Neural cell (in vitro differentiated cells): ENCODE results near the gene MAP2K1. TPM values are rescaled to one million over a fixed set of nuclear protein-coding genes. Genes with fewer than 3 reads are reported as not detected.
"Not testable (repeated sequence)": the region's sequence is repeated elsewhere in the genome, so short reads cannot be mapped to it uniquely, and the experiment has no call there.

ENCODE experiments used
- H2AFZ ChIP-seq: fragments of 200-600, 300-800 bp; sonication (generic), shearing (Covaris generic); 2 replicates; pipeline ENCODE4 v1.6.0; 2014; ENCODE audit warnings: low read depth, mild to moderate bottlenecking, antibody characterized with exemption, low read length, moderate library complexity
- H3F3A ChIP-seq: fragments of 200-600 bp; shearing (Covaris generic); 2 replicates; pipeline ENCODE4 v1.6.1; 2016; ENCODE audit warnings: mild to moderate bottlenecking, moderate library complexity, mixed read lengths, antibody characterized with exemption, low read length; ENCODE audit not compliant: insufficient read depth, poor library complexity, severe bottlenecking
- H3K27ac ChIP-seq: fragments of 200-600, 300-800 bp; sonication (generic), shearing (Covaris generic); 2 replicates; pipeline ENCODE4 v1.5.1; 2014; ENCODE audit warnings: mild to moderate bottlenecking, low read length, moderate library complexity
- H3K27me3 ChIP-seq: fragments of 300-800, 200-600 bp; sonication (generic), shearing (Covaris generic); 2 replicates; pipeline ENCODE4 v1.6.0; 2014; ENCODE audit warnings: mild to moderate bottlenecking, low read depth, low read length, moderate library complexity; ENCODE audit not compliant: insufficient read depth
- H3K36me3 ChIP-seq: fragments of 300-800, 200-600 bp; sonication (generic), shearing (Covaris generic); 2 replicates; pipeline ENCODE4 v1.5.1; 2014; ENCODE audit warnings: mild to moderate bottlenecking, antibody characterized with exemption, low read length, moderate library complexity; ENCODE audit not compliant: insufficient read depth
- H3K4me2 ChIP-seq: fragments of 300-800, 200-600 bp; sonication (generic), shearing (Covaris generic); 2 replicates; pipeline ENCODE4 v1.6.0; 2014; ENCODE audit warnings: mild to moderate bottlenecking, low read length
- H3K4me3 ChIP-seq: fragments of 300-800, 200-600 bp; sonication (generic), shearing (Covaris generic); 2 replicates; pipeline ENCODE4 v1.5.1; 2014; ENCODE audit warnings: mild to moderate bottlenecking, low read length, moderate library complexity
- H3K79me2 ChIP-seq: fragments of 200-600 bp; shearing (Covaris generic); replicated peaks from 2 replicates; pipeline ENCODE4 v1.6.0; 2014; ENCODE audit warnings: mild to moderate bottlenecking, low read length, moderate library complexity; ENCODE audit not compliant: insufficient read depth
- H3K9ac ChIP-seq: fragments of 300-800, 200-600 bp; sonication (generic), shearing (Covaris generic); 2 replicates; pipeline ENCODE4 v1.6.1; 2016; ENCODE audit warnings: mild to moderate bottlenecking, low read length, mixed read lengths
- H3K9me2 ChIP-seq: fragments of 200-600 bp; shearing (Covaris generic); 2 replicates; pipeline ENCODE4 v1.6.1; 2016; ENCODE audit warnings: mild to moderate bottlenecking, low read length, mixed read lengths; ENCODE audit not compliant: insufficient read depth
- H3K9me3 ChIP-seq: fragments of 200-600, 300-800 bp; sonication (generic), shearing (Covaris generic); 2 replicates; pipeline ENCODE4 v1.6.1; 2016; ENCODE audit warnings: mild to moderate bottlenecking, mixed run types, low read length, moderate library complexity, mixed read lengths
- H4K20me1 ChIP-seq: fragments of 200-600 bp; shearing (Covaris generic); 2 replicates; pipeline ENCODE4 v1.6.1; 2016; ENCODE audit warnings: mild to moderate bottlenecking, mixed run types; ENCODE audit not compliant: insufficient read depth
- EP300 ChIP-seq: fragments of 450-650 bp; conservative IDR thresholded peaks from 2 replicates; pipeline ENCODE4 v1.6.1; 2014; ENCODE audit warnings: antibody characterized with exemption, mild to moderate bottlenecking, moderate library complexity; ENCODE audit not compliant: poor library complexity, severe bottlenecking
- EZH2 ChIP-seq: fragments of 200-600, 300-800 bp; shearing (Covaris generic), sonication (generic); IDR thresholded peaks from 2 replicates; pipeline ENCODE4 v1.6.1; 2014; ENCODE audit warnings: antibody characterized with exemption, low read length, borderline replicate concordance, mild to moderate bottlenecking; ENCODE audit not compliant: insufficient read depth, poor library complexity, severe bottlenecking
- MXI1 ChIP-seq: fragments of 450-650 bp; conservative IDR thresholded peaks from 2 replicates; pipeline ENCODE4 v1.6.1; 2014; ENCODE audit warnings: antibody characterized with exemption, mild to moderate bottlenecking; ENCODE audit not compliant: poor library complexity, severe bottlenecking
- POLR2AphosphoS5 ChIP-seq: IDR thresholded peaks from 2 replicates; pipeline ENCODE4 v1.6.1; 2012
- RAD21 ChIP-seq: fragments of 450-650 bp; conservative IDR thresholded peaks from 2 replicates; pipeline ENCODE4 v1.6.1; 2014; ENCODE audit warnings: antibody characterized with exemption, mild to moderate bottlenecking, moderate library complexity
- SMC3 ChIP-seq: fragments of 450-650 bp; conservative IDR thresholded peaks from 2 replicates; pipeline ENCODE4 v1.6.1; 2014; ENCODE audit warnings: antibody characterized with exemption, mild to moderate bottlenecking, moderate library complexity; ENCODE audit not compliant: poor library complexity
- TAF1 ChIP-seq: IDR thresholded peaks from 2 replicates; pipeline ENCODE4 v1.6.1; 2012; ENCODE audit warnings: low read depth
- polyA plus RNA-seq: library from polyadenylated mRNA; depleted of rRNA; stranded (reverse); fragments of >200 nt; gene quantifications from 2 replicates; pipeline ENCODE4 v1.2.3, GENCODE V29; 2014
- TF ChIP-seq, protein P1 (sequence below): IDR thresholded peaks from 2 replicates; pipeline ENCODE4 v1.6.1; 2012; ENCODE audit warnings: borderline replicate concordance
- TF ChIP-seq, protein P2 (sequence below): fragments of 450-650 bp; IDR thresholded peaks from 2 replicates; pipeline ENCODE4 v1.5.1; 2014; ENCODE audit warnings: antibody characterized with exemption, mild to moderate bottlenecking, moderate library complexity; ENCODE audit not compliant: poor library complexity, severe bottlenecking

Gene MAP2K1
- polyA plus RNA-seq, 1 donor from 2014 or later, result 24.7 TPM

DNA sequence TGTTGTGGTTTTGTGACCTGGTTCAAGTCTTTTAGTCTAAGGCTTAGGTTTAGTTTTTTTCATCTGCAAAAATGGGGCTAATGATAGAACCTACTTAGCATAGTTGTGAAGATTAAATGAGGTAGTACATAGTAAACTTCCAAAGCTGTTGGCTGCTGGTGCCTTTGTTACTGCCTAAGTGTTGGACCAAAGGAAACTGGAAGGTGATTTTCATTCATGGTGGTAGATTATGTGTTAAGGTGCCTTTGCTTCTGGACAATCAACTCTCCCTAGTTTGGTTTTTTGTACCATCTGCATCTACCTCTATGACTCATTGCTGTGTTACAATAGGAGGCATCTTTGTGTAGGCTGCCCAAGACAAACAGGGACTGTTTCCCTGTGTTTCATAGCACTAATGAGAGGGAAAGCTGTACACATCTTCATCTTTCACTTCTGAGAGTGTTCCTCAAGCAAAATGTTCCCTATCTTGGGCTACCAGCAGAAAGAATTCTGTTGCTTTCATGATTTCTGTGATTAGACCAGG is 3.2 kb downstream of the MAP2K1 start:
- no peak for TF ChIP-seq TAF1
- TF ChIP-seq RAD21, result no peak
- no peak for TF ChIP-seq MXI1
- TF ChIP-seq, protein P1, sequence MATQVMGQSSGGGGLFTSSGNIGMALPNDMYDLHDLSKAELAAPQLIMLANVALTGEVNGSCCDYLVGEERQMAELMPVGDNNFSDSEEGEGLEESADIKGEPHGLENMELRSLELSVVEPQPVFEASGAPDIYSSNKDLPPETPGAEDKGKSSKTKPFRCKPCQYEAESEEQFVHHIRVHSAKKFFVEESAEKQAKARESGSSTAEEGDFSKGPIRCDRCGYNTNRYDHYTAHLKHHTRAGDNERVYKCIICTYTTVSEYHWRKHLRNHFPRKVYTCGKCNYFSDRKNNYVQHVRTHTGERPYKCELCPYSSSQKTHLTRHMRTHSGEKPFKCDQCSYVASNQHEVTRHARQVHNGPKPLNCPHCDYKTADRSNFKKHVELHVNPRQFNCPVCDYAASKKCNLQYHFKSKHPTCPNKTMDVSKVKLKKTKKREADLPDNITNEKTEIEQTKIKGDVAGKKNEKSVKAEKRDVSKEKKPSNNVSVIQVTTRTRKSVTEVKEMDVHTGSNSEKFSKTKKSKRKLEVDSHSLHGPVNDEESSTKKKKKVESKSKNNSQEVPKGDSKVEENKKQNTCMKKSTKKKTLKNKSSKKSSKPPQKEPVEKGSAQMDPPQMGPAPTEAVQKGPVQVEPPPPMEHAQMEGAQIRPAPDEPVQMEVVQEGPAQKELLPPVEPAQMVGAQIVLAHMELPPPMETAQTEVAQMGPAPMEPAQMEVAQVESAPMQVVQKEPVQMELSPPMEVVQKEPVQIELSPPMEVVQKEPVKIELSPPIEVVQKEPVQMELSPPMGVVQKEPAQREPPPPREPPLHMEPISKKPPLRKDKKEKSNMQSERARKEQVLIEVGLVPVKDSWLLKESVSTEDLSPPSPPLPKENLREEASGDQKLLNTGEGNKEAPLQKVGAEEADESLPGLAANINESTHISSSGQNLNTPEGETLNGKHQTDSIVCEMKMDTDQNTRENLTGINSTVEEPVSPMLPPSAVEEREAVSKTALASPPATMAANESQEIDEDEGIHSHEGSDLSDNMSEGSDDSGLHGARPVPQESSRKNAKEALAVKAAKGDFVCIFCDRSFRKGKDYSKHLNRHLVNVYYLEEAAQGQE, result no peak
- TF ChIP-seq POLR2AphosphoS5, result no peak
- no peak for TF ChIP-seq SMC3
- TF ChIP-seq EP300, result no peak
- no peak for TF ChIP-seq EZH2
- TF ChIP-seq, protein P2, sequence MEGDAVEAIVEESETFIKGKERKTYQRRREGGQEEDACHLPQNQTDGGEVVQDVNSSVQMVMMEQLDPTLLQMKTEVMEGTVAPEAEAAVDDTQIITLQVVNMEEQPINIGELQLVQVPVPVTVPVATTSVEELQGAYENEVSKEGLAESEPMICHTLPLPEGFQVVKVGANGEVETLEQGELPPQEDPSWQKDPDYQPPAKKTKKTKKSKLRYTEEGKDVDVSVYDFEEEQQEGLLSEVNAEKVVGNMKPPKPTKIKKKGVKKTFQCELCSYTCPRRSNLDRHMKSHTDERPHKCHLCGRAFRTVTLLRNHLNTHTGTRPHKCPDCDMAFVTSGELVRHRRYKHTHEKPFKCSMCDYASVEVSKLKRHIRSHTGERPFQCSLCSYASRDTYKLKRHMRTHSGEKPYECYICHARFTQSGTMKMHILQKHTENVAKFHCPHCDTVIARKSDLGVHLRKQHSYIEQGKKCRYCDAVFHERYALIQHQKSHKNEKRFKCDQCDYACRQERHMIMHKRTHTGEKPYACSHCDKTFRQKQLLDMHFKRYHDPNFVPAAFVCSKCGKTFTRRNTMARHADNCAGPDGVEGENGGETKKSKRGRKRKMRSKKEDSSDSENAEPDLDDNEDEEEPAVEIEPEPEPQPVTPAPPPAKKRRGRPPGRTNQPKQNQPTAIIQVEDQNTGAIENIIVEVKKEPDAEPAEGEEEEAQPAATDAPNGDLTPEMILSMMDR, result no peak
- Histone ChIP-seq H3K27me3 (no peaks in the 10 kb centered on the region), H3K36me3 (no peaks in the 10 kb centered on the region), H3F3A (no peaks in the 10 kb centered on the region), H3K9me2 (no peaks in the 10 kb centered on the region), H3K27ac (no peak overlapping the region), H3K79me2 (peaks cover 32% of the 10 kb centered on the region), H3K4me3 (no peak overlapping the region), H3K9ac (no peak overlapping the region), H3K4me2 (no peak overlapping the region), H2AFZ (no peak overlapping the region), H4K20me1 (no peaks in the 10 kb centered on the region), H3K9me3 (no peaks in the 10 kb centered on the region)

DNA sequence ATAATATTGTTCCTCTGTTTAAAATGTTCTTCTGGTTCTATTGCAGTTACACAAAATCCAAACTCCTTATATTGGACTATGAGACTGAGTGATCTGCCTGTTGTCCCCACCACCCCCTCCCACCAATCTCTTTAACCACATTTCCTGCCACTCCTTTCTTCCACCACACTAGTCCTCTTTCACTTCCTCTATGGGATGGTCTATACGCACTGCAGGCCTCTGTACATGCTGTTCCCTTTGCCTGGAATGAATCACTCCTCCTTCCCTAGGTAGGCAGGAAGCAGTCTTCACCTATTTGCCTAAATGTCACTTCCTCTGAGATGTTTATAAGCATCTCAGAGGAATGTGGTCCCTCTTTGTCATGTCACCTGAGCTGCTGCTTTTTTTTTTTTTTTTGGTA is 4.0 kb downstream of the MAP2K1 start:
- Histone ChIP-seq H2AFZ (no peak overlapping the region), H3K79me2 (peaks cover 32% of the 10 kb centered on the region), H3F3A (no peaks in the 10 kb centered on the region), H3K4me2 (no peak overlapping the region), H3K27ac (no peak overlapping the region), H3K9me2 (no peaks in the 10 kb centered on the region), H3K4me3 (no peak overlapping the region), H3K27me3 (no peaks in the 10 kb centered on the region), H3K36me3 (no peaks in the 10 kb centered on the region), H4K20me1 (no peaks in the 10 kb centered on the region), H3K9ac (no peak overlapping the region), H3K9me3 (no peaks in the 10 kb centered on the region)
- no peak for TF ChIP-seq EP300
- no peak for TF ChIP-seq TAF1
- no peak for TF ChIP-seq SMC3
- no peak for TF ChIP-seq POLR2AphosphoS5
- TF ChIP-seq RAD21, result no peak
- TF ChIP-seq, protein P1, result no peak
- TF ChIP-seq MXI1, result no peak
- TF ChIP-seq EZH2, result no peak
- TF ChIP-seq, protein P2, result no peak

DNA sequence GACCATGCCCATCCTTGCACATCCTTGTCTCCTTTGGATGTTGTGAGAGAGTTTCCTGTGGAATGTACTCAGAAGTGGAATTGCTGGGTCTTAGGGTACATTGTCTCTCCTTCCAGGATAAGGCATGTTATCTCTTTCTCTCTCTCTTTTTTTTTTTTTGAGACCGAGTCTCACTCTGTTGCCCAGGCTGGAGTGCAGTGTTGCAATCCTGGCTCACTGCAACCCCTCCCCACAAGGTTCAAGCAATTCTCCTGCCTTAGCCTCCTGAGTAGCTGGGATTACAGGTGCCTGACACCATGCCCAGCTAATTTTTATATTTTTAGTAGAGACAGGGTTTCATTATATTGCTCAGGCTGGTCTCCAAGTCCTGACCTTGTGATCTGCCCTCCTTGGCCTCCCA is 6.3 kb downstream of the MAP2K1 start:
- not testable (repeated sequence) for H3K9ac ChIP-seq, H3K4me2 ChIP-seq, H3K27ac ChIP-seq, H3K36me3 ChIP-seq, H3K9me2 ChIP-seq, H3K9me3 ChIP-seq, H3K27me3 ChIP-seq, H3K4me3 ChIP-seq, H2AFZ ChIP-seq, H4K20me1 ChIP-seq, H3F3A ChIP-seq
- peaks cover 27% of the 10 kb centered on the region for H3K79me2 ChIP-seq
